ENCODE measurements around the gene CDON.

CDON gene

DNA sequence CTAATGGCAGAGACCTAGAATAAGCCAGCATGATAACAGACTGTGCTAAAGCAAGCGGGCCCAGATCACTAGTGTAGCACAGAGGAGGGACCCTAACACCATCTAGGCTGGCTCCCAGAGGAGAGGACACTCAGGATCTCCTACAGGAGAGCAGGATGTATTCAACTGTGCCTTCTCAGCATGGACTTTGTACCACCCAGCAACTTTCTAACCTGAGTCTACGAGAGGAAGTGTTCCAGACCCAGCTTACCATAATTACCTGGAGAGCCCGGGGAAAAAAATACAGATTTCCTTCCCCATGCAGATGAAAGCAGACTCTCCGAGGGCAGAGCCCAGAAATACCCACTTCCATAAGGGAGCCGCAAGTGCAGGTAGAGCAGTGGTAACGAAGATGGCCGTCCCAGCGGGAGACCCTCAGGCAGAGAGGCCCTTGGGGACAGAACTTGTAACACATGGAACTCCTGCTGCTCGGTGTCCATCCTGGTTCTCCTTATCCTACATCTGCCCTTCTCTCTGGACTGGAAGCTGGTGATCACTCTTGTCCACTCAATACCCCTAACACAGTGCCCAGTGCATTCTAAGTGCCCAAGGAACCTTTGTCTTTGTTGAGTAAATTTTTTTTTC is 138.2 kb downstream of the CDON start:
- TF ChIP-seq GATA3 (IDR thresholded peaks at IDR 0.05; ENCODE audit: low read depth, low read length) (no peak), GATA2 (IDR thresholded peaks at IDR 0.05; ENCODE audit: low read depth, low read length) (no peak)

DNA sequence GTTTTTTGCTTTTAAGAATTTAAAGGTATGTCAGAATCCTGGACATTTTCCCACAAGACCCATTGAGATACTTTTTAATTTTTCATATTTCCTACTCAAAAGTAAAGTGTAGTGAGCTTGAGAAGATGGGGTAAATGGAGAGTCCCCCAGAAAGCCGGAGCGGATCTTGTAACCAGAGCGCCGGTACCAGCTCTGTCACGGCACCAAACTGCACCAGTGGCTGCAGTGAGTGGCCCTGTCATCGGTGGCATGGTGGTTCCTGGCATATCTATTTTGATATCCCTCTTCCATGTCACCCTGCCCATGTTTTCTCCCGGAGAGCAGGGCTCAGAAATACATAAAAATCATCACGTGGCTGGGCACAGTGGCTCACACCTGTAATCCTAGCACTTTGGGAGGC is 139.0 kb downstream of the CDON start:
- TF ChIP-seq GATA3 (IDR thresholded peaks at IDR 0.05; ENCODE audit: low read depth, low read length) (no peak), GATA2 (IDR thresholded peaks at IDR 0.05; ENCODE audit: low read depth, low read length) (no peak)

DNA sequence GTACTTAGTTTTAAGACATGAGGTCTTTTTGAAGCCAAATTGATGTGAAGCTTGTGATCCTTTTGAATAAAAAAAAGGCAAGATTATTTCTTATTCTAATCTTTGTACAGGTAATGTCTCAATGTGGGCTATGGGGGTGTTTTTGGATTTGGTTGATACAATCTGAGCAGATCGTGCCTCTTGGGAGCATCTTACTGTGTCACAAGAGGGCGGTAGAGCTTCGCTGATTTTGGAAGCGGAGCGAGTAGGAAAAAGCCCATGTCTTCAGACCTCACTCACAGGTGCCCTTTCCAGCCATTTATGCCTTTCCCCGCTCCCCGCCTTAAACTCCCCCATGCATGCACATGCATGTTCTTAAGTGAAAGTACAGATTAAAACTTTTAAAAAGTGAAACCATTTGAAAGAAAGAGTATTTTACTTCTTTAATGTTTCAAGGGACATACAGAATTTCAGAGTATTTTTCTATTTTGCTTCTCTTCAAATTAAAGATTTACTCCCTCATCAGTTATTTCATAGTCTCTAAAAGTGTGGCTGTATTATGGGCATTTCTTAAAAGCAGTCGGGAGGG is 139.6 kb downstream of the CDON start:
- TF ChIP-seq GATA2 (IDR thresholded peaks at IDR 0.05; ENCODE audit: low read depth, low read length) (peak; percentile 57), GATA3 (IDR thresholded peaks at IDR 0.05; ENCODE audit: low read depth, low read length) (no peak)

DNA sequence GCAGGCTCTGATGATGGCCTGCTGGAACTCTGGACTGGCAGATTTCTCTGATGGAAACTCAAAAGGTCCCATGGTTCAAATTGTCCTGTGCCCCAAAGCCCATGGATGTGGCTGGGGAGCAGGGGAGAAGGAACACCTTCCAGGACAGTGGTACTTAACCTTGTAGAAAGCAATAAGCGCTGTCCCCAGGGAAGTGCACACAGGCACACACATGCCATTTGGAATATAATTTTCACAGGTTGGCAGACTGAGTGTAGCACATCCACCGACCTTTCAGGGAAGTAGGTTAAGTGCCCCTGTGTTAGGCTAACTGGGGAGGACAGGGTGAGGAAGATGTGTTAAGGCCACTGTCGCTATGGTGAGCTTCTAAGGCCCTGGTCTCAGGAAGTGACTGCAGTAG is 140.5 kb downstream of the CDON start:
- TF ChIP-seq GATA3 (IDR thresholded peaks at IDR 0.05; ENCODE audit: low read depth, low read length) (no peak), GATA2 (IDR thresholded peaks at IDR 0.05; ENCODE audit: low read depth, low read length) (no peak)

DNA sequence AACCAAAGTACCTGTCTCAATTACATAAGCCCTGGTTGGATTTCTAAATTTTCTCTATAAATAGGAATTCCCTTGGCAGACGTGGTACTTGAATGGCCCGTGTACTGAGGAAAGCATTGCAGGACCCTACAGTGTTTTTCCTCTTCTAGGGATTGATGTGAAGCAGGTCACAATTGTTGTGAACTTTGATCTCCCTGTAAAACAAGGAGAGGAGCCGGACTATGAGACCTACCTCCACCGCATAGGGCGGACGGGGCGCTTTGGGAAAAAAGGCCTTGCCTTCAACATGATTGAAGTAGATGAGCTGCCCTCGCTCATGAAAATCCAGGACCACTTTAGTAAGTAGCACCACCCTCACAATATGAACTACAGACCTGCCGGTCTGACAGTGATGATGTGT is 141.6 kb downstream of the CDON start:
- TF ChIP-seq GATA3 (IDR thresholded peaks at IDR 0.05; ENCODE audit: low read depth, low read length) = no peak
- no peak for TF ChIP-seq GATA2 (IDR thresholded peaks at IDR 0.05; ENCODE audit: low read depth, low read length)

DNA sequence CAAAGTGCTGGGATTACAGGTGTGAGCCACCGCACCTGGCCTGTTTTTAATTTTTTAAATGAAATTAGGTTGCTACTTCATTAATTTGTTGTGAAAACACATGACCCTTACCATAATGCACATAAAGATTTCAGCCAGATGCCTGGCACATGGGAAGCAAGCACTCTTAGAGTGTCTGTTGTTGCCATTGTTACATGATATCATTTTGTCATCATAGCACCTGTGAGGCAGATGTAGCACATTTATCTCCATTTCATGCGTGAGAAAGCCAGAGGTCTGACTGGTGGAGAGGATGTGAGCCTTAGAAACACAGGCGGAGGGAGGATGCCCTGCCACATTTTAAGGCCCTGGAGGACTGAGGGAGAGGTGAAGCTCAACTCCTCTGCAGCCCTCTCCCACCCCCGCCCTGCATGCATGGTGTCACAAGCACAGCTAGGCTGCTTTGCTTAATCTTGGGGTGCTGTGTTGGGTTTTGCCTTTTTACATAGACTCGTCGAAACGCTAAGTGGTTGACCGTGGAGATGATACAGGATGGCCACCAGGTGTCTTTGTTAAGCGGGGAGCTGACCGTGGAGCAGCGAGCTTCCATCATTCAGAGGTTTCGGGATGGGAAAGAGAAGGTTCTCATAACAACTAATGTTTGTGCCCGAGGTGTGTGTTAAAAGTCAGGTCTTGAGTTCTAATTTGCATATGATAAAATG is 144.4 kb downstream of the CDON start:
- no peak for TF ChIP-seq GATA2 (IDR thresholded peaks at IDR 0.05; ENCODE audit: low read depth, low read length)
- TF ChIP-seq GATA3 (IDR thresholded peaks at IDR 0.05; ENCODE audit: low read depth, low read length) = no peak

DNA sequence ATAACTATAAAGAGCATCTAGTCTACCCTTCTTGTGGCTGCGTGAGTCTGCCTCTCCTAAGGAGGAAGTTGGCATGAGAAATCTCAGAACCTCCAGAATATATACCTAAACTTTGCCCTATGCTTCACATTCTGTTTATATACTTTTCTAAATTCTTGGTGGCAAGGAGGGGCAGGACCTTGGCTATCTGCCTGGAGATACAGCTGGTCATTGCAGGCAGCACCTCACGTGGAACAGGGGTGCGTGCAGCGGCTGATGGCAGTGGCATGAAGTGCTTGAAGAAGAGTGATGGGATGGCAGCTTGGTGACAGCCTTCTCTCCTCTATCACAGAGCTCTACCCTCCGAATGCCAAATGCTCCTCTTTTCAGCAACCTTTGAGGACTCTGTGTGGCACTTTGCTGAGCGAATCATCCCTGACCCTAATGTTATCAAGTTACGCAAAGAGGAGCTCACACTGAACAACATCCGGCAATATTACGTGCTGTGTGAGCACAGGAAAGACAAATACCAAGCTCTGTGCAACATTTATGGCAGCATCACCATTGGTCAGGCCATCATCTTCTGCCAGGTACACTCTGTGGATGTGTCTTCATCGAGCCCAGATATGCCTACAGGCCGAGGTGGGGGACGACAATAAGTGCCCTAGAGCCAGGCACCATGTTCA is 145.9 kb downstream of the CDON start:
- no peak for TF ChIP-seq GATA2 (IDR thresholded peaks at IDR 0.05; ENCODE audit: low read depth, low read length)
- TF ChIP-seq GATA3 (IDR thresholded peaks at IDR 0.05; ENCODE audit: low read depth, low read length) = no peak

DNA sequence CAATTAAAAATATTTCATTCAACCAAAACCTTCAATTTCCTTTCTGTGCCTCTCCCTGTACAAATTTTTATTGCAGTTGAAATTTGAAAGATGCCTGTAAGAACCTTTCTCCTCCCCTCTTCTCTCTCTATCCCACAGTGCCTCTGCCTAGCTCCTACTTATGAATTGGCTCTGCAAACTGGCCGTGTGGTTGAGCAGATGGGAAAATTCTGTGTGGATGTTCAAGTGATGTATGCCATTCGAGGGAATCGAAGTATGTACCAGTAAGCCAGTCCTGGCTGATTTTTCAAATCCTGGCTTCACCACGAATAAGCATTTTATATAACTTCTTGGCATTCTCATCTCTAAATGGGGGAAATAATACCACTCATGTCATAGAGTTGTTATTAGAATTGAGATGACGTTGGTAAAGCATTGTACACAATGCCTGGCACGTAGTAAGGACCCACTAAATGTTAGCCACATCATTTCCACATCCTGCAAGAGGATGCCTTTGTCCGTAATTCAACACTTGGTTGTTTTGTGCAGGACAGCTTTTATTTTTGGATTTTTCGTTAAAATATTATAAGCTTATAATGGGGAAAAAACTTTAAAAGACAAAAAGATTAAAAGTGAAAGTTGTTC is 152.3 kb downstream of the CDON start:
- TF ChIP-seq GATA2 (IDR thresholded peaks at IDR 0.05; ENCODE audit: low read depth, low read length) (no peak), GATA3 (IDR thresholded peaks at IDR 0.05; ENCODE audit: low read depth, low read length) (no peak)
